HepG2 (cell line): Measurements from ENCODE around the gene GRM7. TPM values are rescaled to one million over a fixed set of nuclear protein-coding genes. Genes with fewer than 3 reads are reported as not detected.

Source experiments
- ATAC-seq: fragments of 200-7000 bp; cut with Tn5 transposase; 3 replicates; pipeline ENCODE4 v1.9.1; 2020; ENCODE audit warnings: mild to moderate bottlenecking, moderate library complexity
- BruUV-seq: library from RNA; stranded (reverse); fragments of 400-500 nt; replicated peaks from 2 replicates; lab custom pipeline; 2021; lab: Mats Ljungman, UMichigan
- CTCF ChIA-PET: fragments of 300-600 bp; formaldehyde crosslinking; extraction: SDS; loops from one replicate; lab custom pipeline; 2021; ENCODE audit warnings: low total read pairs, inconsistent platforms, low intra/inter-chr PET ratio; lab: Yijun Ruan, JAX
- POLR2A ChIA-PET: fragments of 350-600 bp; sonication (Branson Sonifier 250); formaldehyde crosslinking; loops from one replicate; lab custom pipeline; 2020; ENCODE audit warnings: antibody characterized with exemption, inconsistent platforms; lab: Yijun Ruan, JAX
- DNase-seq: peaks from one replicate; pipeline ENCODE4 v3.0.0-alpha.2; 2015; ENCODE audit warnings: low spot score
- FAIRE-seq: peaks from 3 replicates; lab custom pipeline; 2011; peaks lifted over from hg19 to GRCh38; lab: Jason Lieb, UNC
- H2AFZ ChIP-seq: one replicate; pipeline ENCODE4 v1.6.1; 2011; ENCODE audit warnings: low read length, inconsistent platforms
- H3K27ac ChIP-seq: fragments of 300-600 bp; 3 replicates; pipeline ENCODE4 v1.8.0; 2011; ENCODE audit warnings: mixed run types, mild to moderate bottlenecking, mixed read lengths, low read length, inconsistent platforms; ENCODE audit not compliant: insufficient read depth; ENCODE audit errors: extremely low read length
- H3K27me3 ChIP-seq, 2 experiments: fragments of 200-600 bp in 1 of 2; 2 replicates in 1 of 2; 3 replicates in 1 of 2; pipeline versions ENCODE4 v1.6.0 to v1.8.0; 2011; ENCODE audit warnings: low read length in 2 of 2, mild to moderate bottlenecking in 2 of 2, moderate library complexity in 2 of 2, inconsistent platforms in 1 of 2; ENCODE audit not compliant: insufficient read depth in 2 of 2, control insufficient read depth in 1 of 2
- H3K36me3 ChIP-seq, 2 experiments: fragments of 200-600 bp in 1 of 2; replicated peaks in 1 of 2; 2 replicates in 1 of 2; 3 replicates in 1 of 2; pipeline versions ENCODE4 v1.5.1 to v1.8.0; 2011; ENCODE audit warnings: low read length in 2 of 2, inconsistent platforms in 1 of 2; ENCODE audit not compliant: insufficient read depth in 2 of 2, control insufficient read depth in 1 of 2
- H3K4me1 ChIP-seq: 2 replicates; pipeline ENCODE4 v1.5.1; 2012; ENCODE audit warnings: low read length, inconsistent platforms; ENCODE audit not compliant: insufficient read depth
- H3K4me2 ChIP-seq: 2 replicates; pipeline ENCODE4 v1.6.0; 2011; ENCODE audit warnings: low read depth, low read length, inconsistent platforms
- H3K4me3 ChIP-seq, 3 experiments: fragments of 200-600 bp in 1 of 3; sonication (generic), shearing (Covaris generic) in 1 of 3; replicated peaks in 1 of 3; 2 replicates each; pipeline ENCODE4 v1.5.1; 2011 to 2016; ENCODE audit warnings: low read length in 3 of 3, inconsistent platforms in 2 of 3, low read depth in 2 of 3, mild to moderate bottlenecking in 2 of 3, control low read depth in 1 of 3, mixed read lengths in 1 of 3; ENCODE audit not compliant: insufficient read depth in 1 of 3
- H3K79me2 ChIP-seq: one replicate; pipeline ENCODE4 v1.6.1; 2011; ENCODE audit warnings: low read length, inconsistent platforms; ENCODE audit not compliant: insufficient read depth
- H3K9ac ChIP-seq: 2 replicates; pipeline ENCODE4 v1.6.0; 2011; ENCODE audit warnings: mild to moderate bottlenecking, low read depth, low read length, inconsistent platforms; ENCODE audit not compliant: insufficient read depth
- H3K9me3 ChIP-seq: 2 replicates; pipeline ENCODE4 v1.5.1; 2012; ENCODE audit warnings: mild to moderate bottlenecking, low read length
- H4K20me1 ChIP-seq: 2 replicates; pipeline ENCODE4 v1.6.0; 2011; ENCODE audit warnings: inconsistent platforms, mild to moderate bottlenecking, low read length, moderate library complexity; ENCODE audit not compliant: insufficient read depth
- AHDC1 ChIP-seq: sonication (generic); formaldehyde crosslinking; IDR thresholded peaks from 2 replicates; pipeline ENCODE4 v1.5.1; 2020; ENCODE audit warnings: mild to moderate bottlenecking, missing genetic modification reagents, borderline replicate concordance
- AHR ChIP-seq: IDR thresholded peaks from 2 replicates; pipeline ENCODE4 v1.6.1; 2018; ENCODE audit warnings: missing genetic modification reagents, missing compliant biosample characterization
- CTCF ChIP-seq: sonication (generic); formaldehyde crosslinking; IDR thresholded peaks from 2 replicates; pipeline ENCODE4 v1.5.0; 2020; ENCODE audit warnings: mild to moderate bottlenecking, missing genetic modification reagents, moderate library complexity
- DPF2 ChIP-seq: sonication (generic); formaldehyde crosslinking; IDR thresholded peaks from 2 replicates; pipeline ENCODE4 v1.4.0; 2020; ENCODE audit warnings: mild to moderate bottlenecking, low read depth, missing genetic modification reagents, borderline replicate concordance
- GTF3A ChIP-seq: sonication (generic); formaldehyde crosslinking; conservative IDR thresholded peaks from 2 replicates; pipeline ENCODE4 v1.4.0; 2020; ENCODE audit warnings: mild to moderate bottlenecking, missing genetic modification reagents
- HMGXB4 ChIP-seq, 2 experiments: sonication (generic) in 1 of 2; formaldehyde crosslinking in 1 of 2; IDR thresholded peaks; 2 replicates each; pipeline versions ENCODE4 v1.4.0 to v1.6.1; 2018 to 2020; ENCODE audit warnings: missing genetic modification reagents in 2 of 2, borderline replicate concordance in 1 of 2, low read depth in 1 of 2, mild to moderate bottlenecking in 1 of 2, missing biosample characterization in 1 of 2
- SMARCE1 ChIP-seq: fragments of 450-650 bp; IDR thresholded peaks from 2 replicates; pipeline ENCODE4 v1.6.1; 2017; ENCODE audit warnings: borderline replicate concordance
- SPEN ChIP-seq: sonication (generic); formaldehyde crosslinking; IDR thresholded peaks from 2 replicates; pipeline ENCODE4 v1.5.1; 2020; ENCODE audit warnings: low read depth, mild to moderate bottlenecking, missing genetic modification reagents
- TBX3 ChIP-seq: fragments of 450-650 bp; IDR thresholded peaks from 2 replicates; pipeline ENCODE4 v1.6.1; 2017; ENCODE audit warnings: antibody characterized with exemption, mild to moderate bottlenecking, inconsistent platforms, borderline replicate concordance
- ZNF382 ChIP-seq: sonication (generic); formaldehyde crosslinking; IDR thresholded peaks from 2 replicates; pipeline ENCODE4 v1.5.0; 2020; ENCODE audit warnings: missing genetic modification reagents, mild to moderate bottlenecking, borderline replicate concordance
- ZNF691 ChIP-seq: sonication (generic); formaldehyde crosslinking; IDR thresholded peaks from 2 replicates; pipeline ENCODE4 v1.4.0; 2020; ENCODE audit warnings: missing genetic modification reagents, low read depth, mild to moderate bottlenecking, borderline replicate concordance
- ZNF768 ChIP-seq: sonication (generic); formaldehyde crosslinking; IDR thresholded peaks from 2 replicates; pipeline ENCODE4 v1.4.0; 2020; ENCODE audit warnings: missing genetic modification reagents
- WGBS: methylation state at CpG from one replicate; pipeline ENCODE4 v1.1.6; 2017; ENCODE audit warnings: low lambda C conversion rate; 5-methylcytosine and 5-hydroxymethylcytosine counted together
- in situ Hi-C: cut with HindIII; loops from 2 replicates; pipeline ENCODE4 v1.10.0; 2017; ENCODE audit warnings: low pct_unique_long_range_greater_than_20kb; ENCODE audit not compliant: extremely low pct_ligation_motif_present
- intact Hi-C: fragments of 100-400 bp; cut with micrococcal nuclease; formaldehyde crosslinking; loops from one replicate; pipeline ENCODE4 v1.10.0; 2022; ENCODE audit not compliant: unreplicated experiment
- polyA plus RNA-seq, 8 experiments: library from polyadenylated mRNA; depleted of rRNA in 3 of 8; stranded (reverse) in 7 of 8; unstranded in 1 of 8; fragments of >200 nt; fragmentation: Illumina TruSeq in 4 of 8; extraction: Trizol in 4 of 8; gene quantifications; 2 replicates each; pipeline versions ENCODE4 v1.2.1 to v1.2.3, GENCODE V29; 2011 to 2016; ENCODE audit warnings: low read depth in 4 of 8, missing spikeins in 1 of 8, mixed read lengths in 1 of 8; ENCODE audit not compliant: insufficient read depth in 1 of 8
- total RNA-seq, 5 experiments: library from RNA; depleted of rRNA; stranded (reverse); fragments of >200 nt; fragmentation: Illumina TruSeq; extraction: Trizol; gene quantifications; 2 replicates each; pipeline ENCODE4 v1.2.3, GENCODE V29; 2016; ENCODE audit warnings: low read depth in 1 of 5

GRM7 gene
- total and polyA plus RNA-seq, 2 of the 13 experiments (the other 11 are each of a cell fraction or from before 2014, with no cell fraction given), result not detected

GRCh38 chr3:7292362-7292761, 431.4 kb downstream of the GRM7 start:
- 75% methylated on average over 2 of the region's 2 CpGs for WGBS
- no peak for DNase-seq
- no peaks in the 10 kb centered on the region for H3K27me3 ChIP-seq
- ATAC-seq, result no peak
- no peaks in the 10 kb centered on the region for H3K36me3 ChIP-seq
- intact Hi-C loops, result no loop called here
- no peaks in the 10 kb centered on the region for H4K20me1 ChIP-seq
- ChIA-PET POLR2A (no interaction called here), CTCF (no interaction called here)
- H3K4me2 ChIP-seq, result no peak overlapping the region
- BruUV-seq, result no TSS peak
- no peak overlapping the region for H2AFZ ChIP-seq
- no peak for FAIRE-seq
- peaks cover 65% of the 10 kb centered on the region for H3K9me3 ChIP-seq
- H3K79me2 ChIP-seq, result no peaks in the 10 kb centered on the region
- no peak overlapping the region for H3K27ac ChIP-seq
- H3K9ac ChIP-seq, result no peak overlapping the region
- H3K4me3 ChIP-seq, result no peak overlapping the region
- in situ Hi-C loops, result no loop called here
- H3K4me1 ChIP-seq, result no peaks in the 10 kb centered on the region
- TF ChIP-seq GTF3A (CRISPR knock-in tag) (no peak), CTCF (CRISPR knock-in tag) (no peak), HMGXB4 (CRISPR knock-in tag; IDR thresholded peaks at IDR 0.05; ENCODE audit: borderline replicate concordance in 1 of 2, low read depth in 1 of 2) (no peak), SMARCE1 (no peak), AHR (CRISPR knock-in tag) (no peak), TBX3 (no peak), DPF2 (CRISPR knock-in tag) (no peak), AHDC1 (CRISPR knock-in tag) (no peak), SPEN (no peak), ZNF382 (CRISPR knock-in tag) (no peak), ZNF768 (CRISPR knock-in tag) (no peak), ZNF691 (CRISPR knock-in tag) (no peak)
